GM18517 (cell line): ENCODE measurements around the gene CACNA1S.

ENCODE experiments used
- ATAC-seq: cut with Tn5 transposase; IDR thresholded peaks from one replicate; pipeline ENCODE4 v1.9.1; 2021; ENCODE audit warnings: mild to moderate bottlenecking, moderate library complexity; ENCODE audit not compliant: unreplicated experiment

CACNA1S gene

DNA sequence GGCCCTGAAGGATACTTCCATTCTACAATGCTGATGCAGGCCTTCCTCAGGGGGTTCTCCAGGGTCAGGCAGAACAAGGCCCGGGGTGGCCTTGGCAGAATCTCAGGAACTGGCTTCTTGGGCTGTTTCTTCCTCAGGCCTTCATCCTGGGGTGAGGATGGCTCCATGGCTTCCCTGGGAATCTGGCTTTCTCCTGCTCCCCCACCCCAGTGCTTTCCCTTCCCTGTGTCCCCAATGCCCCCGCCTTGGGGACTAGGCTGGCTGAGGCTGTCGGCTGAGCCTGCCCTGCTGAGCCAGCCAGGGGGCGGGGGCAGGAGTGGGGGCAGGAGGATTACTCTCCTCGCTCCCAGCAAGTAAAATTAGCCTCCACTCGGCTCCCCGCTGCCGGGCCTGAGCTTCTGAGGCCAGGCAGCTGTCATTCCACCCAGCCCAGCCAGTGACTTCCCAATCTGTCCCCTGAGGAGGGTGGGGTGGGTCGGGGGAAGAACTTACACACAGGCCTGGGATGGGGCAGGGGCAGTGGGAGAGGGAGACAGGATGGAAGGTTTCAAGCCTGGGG is at the start of gene CACNA1S:
Gene CACNA1S, minus strand, starts transcription at position 254 of the 559 bp plus-strand sequence. Its CDS starts 87 bp downstream, at position 167.
- ATAC-seq = no peak

DNA sequence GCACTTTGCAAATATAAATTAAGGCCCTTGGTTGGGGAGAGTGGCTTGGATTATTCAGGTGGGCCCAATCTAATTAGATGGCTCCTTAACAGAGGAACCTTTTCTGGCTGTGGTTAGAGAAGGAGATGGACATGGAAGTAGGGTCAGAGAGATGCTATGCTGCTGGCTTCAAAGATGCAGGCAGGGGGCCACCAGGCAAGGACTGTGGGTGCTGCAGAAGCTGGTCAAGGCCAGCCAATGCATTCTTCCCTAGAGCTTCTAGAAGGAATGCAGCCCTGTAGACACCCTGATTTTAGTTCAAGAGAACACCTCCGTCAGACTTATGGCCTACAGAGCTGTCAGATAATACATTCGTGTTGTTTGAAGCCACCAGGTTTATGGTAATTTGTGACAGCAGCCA is 45.7 kb upstream of the CACNA1S start:
- no peak for ATAC-seq

DNA sequence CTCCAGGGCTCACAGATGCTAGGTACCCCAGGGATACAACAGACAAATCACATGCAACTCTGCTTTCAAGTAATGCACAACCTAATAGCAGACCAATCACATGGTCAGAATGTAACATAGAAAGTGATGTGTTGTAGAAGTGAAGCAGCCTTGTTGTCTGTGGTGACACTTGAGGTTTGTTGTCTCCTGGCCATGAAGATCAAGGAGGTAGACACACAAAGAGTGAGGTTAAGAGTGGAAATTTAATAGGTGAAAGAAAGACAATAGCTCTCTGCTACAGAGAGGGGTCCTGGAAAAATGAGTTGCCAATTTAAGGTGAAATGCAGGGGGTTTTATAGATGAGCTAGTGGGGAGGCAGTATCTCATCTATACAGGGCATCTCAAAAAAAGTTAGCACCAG is 44.6 kb upstream of the CACNA1S start:
- no peak for ATAC-seq

DNA sequence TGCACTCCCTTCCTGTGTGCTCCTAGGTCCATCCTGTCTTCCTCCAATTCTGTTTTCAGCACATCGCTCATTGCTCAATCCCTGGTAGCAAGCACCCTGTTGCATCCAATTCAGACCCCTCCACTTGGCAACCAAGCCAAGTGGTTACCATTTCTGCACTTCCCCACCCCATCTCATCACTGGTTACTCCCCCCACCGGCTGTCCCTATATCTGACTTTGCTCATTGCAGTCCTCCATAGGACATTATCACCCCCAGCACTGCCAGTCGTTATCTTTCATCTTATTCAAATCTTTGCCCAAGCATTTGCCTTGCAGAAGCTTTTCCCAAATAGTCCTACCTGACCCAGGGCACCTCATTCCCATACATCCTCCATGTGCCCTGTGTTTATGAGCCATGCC is 44.1 kb upstream of the CACNA1S start:
- no peak for ATAC-seq

DNA sequence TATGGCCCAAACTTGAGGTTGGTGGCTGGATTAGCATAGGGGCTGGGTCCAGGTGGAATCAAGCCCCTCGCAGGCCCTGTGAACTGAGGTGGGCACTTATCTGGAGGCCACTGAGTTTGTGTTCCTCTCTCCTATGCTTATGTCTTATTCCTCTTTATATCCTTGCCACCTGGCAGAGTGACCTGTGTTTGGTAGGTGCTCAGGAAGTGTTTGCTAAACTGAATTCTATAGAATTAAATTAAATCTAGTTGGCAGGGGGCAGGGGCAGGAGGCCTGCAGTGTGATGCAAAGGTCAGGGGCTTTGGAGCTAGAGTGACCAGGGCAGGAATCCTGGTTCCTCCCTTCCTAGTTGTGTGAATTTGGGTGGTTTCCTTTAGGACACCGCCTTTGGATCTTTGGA is 43.1 kb upstream of the CACNA1S start:
- ATAC-seq = no peak

DNA sequence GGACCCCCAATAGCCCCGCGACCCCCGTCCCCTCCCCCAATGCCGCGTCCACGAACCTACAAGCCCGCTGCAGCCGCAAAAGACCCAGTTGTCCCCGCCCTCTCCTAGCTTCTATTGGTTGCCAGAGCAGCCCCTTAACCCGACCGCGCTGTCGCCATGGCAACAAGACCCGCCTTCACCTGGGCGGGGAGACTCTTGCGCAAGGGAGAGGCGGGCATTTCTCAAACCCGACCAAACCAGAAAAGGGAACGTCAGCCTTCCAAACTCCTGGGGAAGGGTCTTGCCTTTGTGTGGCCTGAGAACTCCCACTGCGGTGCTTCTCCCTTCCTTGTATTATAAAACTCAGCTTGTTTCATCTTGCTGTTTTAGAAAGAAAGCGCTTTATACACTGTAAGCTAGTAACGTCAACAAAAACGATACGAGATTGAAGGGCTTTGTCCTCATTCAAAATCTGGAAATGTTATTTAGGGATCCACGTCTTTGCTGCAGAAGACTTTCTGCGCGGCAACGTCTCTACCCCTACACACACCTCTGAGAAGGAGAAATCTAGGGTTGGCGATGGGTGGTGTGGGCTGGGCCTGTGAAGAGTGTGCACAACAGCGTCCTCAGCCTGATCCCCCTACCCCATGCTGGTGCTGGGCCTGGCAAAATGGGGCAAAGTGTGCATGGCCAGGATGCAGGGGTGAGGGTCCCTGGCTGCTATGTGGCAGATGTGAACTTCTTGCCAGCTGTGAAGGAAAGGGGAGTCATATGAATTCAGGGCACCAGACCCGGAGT is 42.4 kb upstream of the CACNA1S start, which contains the start of gene TMEM9:
Gene TMEM9, minus strand, starts transcription at position 86 of the 777 bp plus-strand sequence. CDS start 551 bp downstream, outside the sequence.
- peak; percentile 92 for ATAC-seq

DNA sequence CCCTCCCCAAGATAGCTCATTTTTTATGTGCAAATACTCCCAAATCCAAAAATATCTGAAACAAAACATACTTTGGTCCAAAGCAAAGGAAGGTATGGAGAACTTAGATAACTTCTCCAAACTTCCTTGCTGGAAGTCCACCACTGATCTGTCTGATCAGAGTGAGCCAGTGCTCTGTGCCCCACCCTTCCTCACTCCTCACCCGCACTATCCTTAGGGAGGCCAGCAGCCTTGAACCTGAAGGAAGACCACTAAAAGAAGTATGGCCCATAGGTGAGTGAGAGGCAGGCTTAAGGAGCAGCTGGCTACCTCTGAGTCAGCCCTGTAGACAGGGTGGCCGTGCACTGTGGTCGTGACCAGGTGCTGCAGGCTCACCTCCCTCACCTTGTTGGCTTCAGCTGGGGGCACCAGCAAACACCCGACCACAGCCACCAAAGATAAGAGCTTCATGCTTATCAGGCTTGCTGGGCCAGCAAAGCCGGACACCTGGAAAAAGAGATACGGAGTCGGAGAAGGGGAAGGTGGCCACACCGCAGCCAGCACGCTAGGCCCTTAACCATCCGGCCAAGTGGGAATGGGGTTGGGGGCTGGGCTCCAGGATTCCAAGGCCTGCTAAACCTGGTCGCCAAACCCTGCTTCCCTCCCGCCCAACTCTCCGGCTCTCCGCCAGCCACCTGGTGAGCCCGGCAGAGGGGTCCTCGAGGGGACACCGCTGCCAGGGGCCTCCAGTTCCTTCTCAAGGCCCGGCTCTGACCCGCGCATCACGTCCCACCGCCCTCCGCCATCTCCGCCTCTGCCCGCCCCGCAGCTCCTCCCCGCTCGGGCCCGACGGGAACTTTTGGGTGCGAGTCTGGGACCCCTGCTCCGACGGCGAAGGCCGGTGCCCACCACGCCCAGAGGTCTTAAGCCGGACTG is 41.5 kb upstream of the CACNA1S start:
- ATAC-seq = peak; percentile 49

DNA sequence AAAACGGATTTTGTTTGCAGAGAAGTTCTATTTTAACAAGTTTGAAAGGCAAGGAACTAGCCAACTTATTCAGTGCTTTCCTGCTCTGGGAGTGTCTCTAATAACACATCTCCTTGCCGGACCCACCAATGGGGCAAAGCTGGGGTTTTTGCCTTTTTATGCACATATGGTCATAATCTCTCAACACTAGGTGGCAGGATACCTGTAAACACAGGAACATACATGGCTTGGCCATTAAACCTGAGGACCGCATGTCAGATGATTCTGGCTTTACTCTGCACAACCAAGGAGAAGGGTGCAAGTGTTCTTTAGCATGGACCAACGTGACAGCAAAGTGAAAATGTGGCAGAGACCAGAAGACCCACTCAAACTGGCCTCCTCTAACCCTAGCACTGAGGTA is 37.2 kb upstream of the CACNA1S start:
- ATAC-seq = no peak

DNA sequence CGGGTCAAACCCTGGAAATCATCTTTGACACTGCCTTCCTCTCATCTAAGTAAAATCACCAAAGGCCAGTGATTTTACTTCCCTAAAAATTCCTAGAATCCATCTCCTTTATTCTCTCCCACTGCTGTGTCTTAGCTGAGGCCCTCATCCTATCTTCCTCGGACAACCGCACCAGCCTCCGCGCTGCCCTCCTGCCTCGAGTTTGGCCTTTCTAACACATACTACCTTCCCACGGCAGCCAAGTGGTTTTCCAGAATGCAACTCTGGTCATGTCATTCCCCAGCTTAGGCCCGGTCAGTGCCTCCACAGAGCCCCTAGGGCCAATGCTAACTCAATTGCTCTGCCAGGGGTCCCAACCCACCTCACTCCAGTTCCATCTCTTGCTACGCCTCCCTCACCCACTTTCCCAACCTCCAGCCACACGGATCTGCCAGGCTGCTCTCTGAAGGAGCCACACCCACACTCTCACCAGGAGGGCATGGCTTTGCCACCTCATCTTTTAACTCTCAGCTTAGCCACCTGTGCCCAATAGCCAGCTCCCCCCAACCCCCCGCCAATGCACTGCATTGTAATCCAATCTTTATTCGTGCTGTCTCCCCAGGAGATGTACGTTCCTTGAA is 35.3 kb upstream of the CACNA1S start:
- no peak for ATAC-seq

DNA sequence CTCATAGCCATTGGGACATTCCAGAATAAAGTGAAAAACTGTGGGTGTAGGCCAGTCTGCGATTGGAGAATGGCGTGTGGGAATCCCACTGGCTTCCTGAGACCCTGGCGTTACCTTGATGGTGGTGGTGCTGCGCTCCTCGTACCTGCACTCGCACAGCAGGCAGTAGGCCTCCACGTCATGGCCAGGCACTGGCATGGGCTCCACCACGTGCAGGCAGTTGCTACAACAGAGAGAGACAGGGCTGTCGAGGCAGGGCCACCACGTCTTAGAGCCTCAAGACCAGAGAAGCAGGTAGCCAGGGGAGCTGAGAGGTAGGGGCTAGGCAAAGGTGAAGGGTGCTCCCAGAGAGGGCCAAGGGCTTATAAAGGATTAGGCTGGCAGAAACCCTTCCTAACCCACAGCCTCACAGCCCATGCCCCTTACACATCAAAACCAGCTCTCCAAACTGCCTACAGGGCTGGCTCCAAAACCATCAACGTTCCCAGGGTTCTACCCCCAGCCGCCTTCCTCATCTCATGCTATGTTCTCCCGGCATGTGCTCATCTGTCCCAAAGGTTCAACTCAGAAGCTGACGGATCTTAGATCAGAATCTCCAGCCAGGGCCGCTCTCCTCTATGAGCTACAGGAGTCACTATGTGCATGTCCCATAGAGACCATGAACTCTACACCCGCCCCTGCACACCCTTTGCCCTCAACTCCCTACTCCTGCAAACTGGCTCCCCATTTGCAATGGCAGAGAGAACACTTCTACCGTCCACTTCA is 34.6 kb upstream of the CACNA1S start:
- no peak for ATAC-seq

DNA sequence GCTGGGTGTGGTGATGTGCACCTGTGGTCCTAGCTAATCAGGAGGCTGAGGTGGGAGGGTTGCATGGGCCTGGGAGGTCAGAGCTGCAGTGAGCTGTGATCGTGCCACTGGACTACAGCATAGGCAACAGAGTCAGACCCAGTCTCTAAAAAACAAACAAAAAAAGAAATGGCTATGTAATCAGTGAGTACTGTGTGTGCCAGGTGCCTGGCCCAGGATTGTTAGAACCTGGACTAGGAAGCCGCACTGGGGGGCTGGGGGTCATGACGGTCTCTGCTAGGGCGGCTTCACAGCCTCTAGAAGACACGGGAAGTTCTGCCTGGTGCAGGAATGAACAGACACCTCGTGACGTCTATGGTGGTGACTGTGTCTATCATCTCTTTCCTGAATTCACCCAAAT is 33.6 kb upstream of the CACNA1S start:
- no peak for ATAC-seq

DNA sequence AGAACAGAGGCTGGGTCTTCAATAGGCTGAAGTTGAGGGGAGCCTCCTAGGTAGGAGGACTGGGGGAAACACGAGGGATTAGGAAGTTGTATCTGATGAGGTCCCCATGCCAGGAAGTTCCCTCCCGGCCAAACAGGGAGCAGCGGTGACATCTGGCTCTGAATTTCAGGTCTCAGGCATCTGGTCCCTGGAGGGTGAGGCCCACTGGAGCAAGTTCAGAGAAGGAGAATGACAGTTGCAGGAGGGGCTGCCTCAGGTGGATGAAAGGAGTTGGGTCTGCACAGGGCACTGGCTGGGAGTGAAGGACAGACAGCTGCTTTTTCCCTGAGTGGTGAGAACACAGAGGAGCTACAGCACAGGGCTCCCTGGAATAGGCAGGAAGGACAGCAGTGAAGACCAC is 32.9 kb upstream of the CACNA1S start:
- ATAC-seq = no peak

DNA sequence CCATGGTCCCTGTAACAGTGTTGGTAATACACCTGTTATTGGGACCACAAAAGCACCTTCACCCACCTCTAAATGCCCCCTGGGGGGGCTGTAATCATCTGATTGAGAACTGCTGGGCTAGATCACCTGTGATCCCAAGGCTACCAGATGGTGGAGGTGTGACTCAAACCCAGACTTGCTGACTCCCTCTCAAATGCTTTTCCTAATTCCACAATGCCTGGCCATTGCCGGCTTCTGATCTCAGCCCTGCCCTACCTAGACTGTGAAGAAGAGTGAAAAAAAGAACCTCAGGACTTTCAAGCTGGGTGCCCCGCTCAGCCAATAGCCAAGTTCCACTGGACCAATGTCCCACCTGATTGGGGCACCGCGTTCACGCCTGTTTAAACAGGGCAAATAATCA is 32.5 kb upstream of the CACNA1S start:
- no peak for ATAC-seq

DNA sequence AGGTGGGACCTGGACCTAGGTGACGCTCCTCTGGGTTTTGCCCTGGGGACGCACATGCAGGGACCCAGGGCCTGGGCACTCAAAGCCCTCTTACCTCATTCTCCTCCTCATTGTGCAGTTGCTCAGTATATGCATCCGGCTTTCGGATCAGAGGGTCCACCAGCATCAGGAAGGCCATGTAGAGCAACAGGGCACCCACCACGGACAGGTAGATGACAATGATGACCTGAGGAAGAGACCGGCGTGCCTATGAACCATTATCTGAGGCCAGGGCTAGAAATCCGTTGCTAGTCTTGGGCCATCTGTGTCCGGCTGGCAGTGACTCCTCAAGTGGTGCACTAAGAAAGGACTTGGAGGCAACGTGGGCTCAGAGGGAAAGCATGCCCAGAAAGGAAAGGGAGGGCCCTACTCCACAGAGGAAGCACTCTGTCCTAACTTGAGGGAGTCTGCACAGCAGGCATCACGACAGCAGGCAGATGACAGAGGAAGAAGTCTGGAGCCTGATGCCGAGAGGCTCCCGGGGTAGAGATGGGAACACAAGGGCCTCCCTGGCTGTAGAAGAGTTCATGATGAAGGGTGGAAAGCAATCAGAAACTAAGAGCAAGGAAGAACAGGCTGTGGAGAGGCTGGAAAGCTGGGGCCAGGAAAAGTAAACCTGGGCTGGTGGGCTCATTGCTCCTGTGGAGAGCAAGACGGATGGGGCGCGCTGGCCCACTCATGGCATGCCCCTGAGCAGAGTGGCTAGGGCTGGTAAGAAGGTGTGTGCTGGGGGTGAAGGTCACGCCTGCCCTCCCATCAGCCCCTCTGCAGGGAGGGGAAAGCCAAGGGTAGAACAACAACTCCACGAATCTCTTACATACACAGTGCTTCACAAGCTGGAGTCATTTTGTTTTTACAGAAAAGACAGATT is 31.8 kb upstream of the CACNA1S start:
- ATAC-seq = no peak

DNA sequence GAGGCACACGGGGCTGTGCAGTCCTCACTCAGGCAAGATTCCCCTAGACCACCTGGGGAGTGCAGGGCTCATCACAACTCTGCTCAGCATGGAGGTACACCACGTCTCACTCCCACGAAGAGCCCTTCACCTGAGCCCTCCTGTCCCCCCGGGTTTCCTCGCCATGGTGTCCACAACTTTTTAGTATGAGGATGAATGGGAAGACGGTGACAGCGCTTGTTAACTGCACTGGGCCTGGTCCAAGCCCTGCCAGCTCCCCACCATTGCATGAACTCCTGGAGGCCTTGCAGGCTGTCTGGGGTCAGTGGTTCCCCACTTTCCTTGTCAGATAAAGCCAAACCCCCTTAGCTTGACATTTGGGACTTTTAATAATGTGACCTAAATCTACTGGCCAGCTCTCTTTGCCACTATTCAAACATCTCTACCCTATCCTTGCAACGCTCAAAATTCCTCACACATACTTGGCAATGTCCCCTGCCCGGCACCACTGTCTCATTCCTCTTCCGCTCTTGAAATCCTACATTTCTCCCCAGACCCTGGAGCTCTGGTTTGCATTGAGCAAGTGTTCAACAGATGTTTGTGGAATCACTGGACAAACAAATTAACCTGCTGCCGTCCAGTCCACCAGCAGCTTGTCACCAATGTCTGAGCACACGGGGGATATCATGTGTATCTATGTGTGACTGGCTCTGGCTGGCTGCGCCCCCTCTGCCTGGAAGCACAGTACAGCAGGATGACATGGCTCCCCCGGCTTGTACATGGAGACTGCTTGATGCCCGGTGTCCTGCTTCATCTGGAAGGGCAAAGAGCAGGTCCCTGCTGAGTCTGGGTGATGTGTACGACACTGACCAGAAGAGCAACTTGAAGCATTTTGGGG is 30.9 kb upstream of the CACNA1S start:
- ATAC-seq = no peak

DNA sequence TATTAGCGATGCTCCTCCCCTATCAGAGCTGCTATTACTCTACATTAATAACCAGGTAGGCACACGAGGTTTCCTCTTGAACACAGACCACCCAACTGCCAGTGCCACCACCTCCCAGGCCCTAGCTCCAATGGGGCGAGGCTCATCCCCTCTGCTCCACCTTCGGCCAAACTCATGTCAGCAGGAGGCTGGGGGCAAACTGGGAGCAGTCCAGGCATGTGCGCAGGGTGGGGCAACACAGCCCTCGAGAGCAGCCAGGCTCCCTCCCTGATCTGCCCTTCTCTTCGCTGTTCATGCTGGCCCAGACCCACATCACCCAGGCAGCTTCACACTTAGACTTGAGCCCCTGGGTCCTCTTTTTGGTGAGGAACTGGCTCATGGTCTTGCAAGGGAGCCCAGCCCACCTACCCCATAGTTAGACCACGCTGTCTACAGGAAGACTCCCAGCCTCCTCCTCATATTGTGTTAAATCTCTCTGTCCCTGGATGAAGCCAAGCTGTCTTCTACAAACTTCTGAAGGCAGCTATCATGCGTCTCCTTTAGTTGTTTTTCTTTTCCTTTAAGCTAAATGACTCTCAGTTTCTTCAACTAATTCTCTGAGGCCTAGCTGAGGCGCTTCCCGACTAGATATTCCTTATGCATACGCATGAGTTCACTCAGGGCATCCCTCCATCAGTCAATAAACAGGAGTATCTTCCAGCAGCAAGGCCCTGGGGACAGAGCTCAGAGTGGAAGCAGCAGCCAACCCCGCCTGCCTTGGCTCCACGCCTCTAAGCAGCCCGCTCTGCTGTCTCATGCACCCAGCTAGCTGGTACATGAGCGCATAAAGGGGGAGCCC is 30.0 kb upstream of the CACNA1S start:
- ATAC-seq = no peak

DNA sequence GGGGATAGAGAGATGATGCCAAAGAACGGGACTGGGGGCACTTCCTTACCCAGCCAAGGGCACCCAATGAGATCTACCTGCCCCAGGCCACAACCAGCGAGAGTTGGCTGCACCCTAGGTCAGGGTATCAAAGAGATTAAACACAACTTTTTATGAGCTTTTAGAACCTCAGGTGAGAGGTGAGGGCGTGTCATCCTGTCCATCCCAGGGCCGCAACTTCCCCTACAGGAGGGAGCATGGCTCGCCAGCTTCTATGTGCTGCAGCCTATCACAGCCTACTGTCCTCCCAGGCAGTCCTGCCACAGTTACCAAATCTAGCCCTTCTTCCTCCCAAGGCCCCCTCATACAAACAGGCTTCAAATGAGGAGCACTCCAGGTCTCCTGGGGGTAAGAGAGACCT is 29.2 kb upstream of the CACNA1S start:
- ATAC-seq = no peak

DNA sequence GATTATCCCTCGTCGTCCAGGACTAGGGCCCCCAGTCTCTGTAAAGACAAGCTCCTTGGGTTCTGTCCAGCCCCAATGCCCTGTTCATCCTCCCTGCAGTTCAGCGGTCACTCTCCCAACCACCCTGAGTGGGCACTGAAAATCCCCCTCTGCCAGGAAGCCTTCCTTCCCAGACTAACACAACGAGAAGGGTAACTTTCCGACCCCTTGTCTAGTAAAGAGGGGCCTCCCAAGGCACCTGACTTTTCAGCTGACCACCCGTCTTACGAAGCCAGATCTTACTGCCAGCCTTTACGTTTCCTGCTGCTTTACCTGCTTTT is 28.7 kb upstream of the CACNA1S start:
- no peak for ATAC-seq
